Stimulated activated CD8-positive, alpha-beta memory T cell treated with anti-CD3 and anti-CD28 coated beads, Interleukin-12 subunit alpha, Interleukin-12 subunit beta, amount 100 ng/mL, for 4 hours (primary cell): ENCODE results near the gene MAD1L1.
"Not testable (repeated sequence)": the region's sequence is repeated elsewhere in the genome, so short reads cannot be mapped to it uniquely, and the experiment has no call there.

Experiments used
- DNase-seq: peaks from one replicate; pipeline ENCODE4 v3.0.0-alpha.2; 2020; ENCODE audit warnings: low read depth

The MAD1L1 gene

GRCh38 chr7:2173189-2173827 is 59.4 kb downstream of the MAD1L1 start:
- no peak for DNase-seq

DNA sequence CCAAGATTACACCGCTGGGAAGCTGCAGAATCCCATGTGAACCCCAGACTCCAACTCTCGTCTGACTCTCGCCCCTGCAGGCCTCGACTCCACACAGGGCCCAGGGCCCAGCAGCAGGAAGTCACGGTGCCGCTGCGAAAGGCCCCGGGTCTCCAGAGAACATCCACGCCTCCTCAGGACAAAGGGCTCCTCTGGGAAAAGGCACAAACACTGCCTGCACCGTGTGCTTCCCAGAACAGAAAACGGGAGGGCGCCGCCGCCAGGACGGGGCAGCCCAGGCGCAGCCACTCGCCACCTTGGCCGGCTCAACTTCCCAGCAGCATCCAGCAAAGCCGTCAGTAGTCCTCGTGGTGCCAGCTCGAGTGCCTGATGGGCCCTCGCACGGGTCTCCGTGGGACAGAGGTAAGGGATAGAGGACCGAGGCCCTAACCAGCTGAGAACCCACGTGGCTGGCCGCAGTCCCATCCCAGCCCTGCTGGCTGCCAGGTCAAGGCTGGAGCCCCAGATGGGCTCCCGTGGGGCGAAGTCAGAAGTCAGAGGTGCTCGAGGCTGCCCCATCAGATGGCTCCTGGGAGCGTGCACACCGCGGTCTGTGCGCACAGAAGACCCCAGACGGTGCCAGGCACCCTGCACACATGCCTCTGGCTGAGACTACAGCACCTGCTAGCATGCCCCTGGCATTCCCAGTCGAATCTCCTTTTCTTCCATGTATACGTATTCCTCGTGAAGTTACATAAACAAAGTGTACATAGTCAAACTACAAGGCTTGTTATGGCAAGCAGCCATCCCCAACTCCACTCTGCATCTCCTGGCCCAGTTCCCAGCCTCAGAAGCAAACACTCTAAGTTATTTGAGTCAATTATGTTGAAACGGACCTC is 60.2 kb downstream of the MAD1L1 start:
- DNase-seq = no peak

DNA sequence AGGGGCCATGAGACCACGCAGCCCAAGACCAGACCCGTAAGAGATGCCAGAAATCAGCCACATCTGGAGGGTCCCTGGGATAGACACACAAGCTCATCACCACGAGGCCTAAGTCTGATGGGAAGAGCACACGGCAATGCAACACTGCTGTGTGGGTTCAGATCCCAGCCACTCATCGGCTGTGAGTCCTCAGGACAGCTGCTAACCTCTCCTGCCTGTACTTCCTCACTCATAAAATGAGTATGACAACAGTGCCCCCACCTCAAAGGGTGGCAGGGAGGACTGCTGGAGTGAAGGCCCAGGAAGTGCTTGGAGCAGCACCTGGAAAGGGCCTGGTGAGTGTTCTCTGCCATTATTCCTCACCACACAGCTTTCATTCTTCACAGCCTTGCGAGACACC is 60.9 kb downstream of the MAD1L1 start:
- no peak for DNase-seq

- DNase-seq = no peak
Measured at GRCh38 chr7:2170576-2171521, 61.9 kb downstream of the MAD1L1 start.

- DNase-seq = no peak
Measured at GRCh38 chr7:2169923-2170575, 62.7 kb downstream of the MAD1L1 start.

DNA sequence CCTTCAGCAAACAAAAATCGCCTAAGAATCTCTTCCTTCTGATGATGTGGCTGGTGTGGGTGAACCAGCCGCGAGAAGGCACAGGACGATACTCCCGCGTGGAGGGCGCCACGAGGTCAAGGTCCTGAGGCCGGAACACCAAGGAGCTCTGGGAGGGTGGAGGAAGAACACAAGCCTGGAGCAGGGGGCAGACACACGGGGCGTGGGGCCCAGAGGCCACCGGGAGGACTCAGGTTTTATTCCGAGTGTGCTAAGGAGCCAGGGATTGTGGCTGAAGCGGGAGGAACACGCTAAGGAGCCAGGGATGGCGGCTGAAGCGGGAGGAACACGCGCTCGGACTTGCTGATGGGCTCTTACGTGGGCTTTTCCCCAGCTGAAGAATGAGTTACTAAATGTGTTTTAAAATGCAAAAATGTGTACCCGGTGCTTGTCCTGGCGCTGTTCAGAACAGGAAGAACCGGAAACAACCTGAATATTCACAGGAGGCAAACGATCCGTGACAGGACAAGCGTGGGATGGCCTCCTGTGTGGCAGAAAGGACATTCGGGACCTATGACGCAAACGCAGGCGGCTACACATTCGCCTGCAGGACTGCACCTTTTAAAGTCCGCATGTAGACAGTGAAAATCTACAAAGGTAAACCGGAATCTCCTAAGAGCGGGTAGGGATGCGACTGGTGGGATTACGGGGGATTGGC is 64.0 kb downstream of the MAD1L1 start:
- DNase-seq = no peak

- DNase-seq = no peak
Measured at GRCh38 chr7:2166625-2167280, 66.0 kb downstream of the MAD1L1 start.

DNA sequence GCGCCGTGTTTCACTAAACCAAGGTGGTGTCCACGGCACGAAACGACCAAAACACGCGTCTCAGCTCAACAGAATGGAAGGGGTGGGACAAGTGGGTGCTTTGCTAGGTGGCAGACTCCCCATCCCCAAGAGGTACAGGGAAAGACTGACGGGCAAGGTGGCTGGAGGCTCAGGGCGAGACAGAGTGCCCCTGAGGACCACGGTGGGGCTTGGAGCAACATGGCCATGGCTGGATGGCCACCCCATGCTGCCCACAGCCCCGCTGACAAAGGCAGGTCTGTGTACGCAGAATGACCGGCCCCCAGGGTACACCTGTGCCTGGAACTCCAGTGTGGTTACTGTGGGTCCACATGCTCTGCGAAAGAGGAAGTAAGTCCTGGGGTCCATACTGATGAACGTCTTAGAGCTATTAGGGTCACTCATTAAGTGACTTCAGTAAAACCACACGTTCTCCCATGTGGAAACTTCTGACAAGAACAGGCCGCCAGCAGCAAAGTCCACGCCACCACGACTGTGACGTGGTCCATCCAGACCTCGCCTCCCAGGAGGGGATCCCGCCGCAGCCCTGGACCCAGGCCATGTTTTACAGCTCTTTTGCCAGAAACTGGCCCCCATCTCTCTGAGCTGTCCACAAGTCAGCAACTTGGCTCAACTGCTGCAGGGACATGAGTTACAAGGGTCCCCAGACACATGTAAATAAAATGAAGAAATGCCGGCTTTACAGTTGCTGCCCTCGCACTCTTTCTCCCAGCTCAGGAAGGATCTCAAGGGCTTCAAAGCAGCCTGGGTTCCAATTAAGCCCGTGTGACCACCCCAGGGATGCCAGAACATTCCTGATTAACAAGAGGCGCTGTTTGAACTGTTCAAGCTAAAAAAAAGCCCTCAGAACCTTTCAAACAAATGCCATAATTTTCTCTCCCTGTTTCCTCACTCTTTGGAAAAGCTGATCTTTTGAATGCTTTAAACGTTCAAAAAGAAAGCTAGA is 66.8 kb downstream of the MAD1L1 start:
- no peak for DNase-seq

DNA sequence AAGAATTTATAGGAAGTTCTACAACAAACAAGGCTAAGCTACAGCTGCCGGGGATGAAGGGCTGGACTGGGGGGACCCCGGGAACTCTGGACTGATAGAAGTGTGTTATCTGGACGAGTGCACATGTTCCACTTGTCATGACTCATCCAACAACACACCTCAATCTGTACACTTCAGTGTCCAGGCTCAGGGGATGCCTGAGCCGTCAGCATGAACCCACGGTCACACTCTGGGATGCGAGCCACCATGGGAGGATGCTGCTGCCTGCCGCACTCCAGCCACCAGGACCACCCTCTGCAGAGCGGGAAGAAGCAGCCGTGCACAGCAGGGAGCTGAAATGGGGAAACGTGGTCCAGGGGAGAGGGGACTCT is 67.5 kb downstream of the MAD1L1 start:
- DNase-seq = no peak

DNA sequence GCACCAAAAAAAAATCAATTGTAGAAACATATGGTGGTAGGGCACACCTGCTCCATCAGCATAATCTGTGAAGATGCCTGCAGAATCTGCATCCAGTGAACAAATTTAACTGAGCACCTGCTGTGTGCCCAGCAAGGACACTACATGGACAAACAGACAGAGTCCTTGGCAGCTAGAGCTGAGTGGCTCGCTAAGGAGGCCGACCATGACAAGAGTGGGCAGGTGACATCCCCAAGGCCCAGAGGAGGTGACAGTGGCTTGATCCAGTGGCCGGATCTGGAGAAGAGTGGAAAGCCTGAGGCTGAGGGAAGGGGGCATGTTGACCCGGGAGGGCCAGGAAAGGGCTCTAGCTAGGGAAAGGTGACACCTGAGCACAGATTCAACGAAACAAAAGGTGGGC is 68.1 kb downstream of the MAD1L1 start:
- DNase-seq = no peak

GRCh38 chr7:2163600-2164555 is 68.9 kb downstream of the MAD1L1 start:
- DNase-seq = no peak

DNA sequence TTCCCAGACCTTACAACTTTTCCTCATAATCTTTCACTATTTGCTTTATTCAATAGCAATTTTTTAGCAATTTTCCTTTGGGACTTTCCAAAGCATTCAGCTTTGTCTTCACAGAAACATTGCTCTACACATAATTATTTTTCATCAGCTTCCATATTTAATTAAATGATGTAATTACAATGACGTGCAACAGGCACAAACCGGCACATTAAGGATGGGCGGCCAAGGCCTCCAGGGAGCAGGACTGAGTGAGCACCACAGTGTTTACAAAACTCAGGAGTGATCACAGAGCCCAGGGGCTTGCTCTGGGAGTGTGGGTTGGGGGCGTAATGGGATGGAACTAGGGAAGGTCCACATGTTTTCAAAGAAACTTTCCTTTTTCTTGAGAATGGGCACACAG is 69.8 kb downstream of the MAD1L1 start:
- no peak for DNase-seq

DNA sequence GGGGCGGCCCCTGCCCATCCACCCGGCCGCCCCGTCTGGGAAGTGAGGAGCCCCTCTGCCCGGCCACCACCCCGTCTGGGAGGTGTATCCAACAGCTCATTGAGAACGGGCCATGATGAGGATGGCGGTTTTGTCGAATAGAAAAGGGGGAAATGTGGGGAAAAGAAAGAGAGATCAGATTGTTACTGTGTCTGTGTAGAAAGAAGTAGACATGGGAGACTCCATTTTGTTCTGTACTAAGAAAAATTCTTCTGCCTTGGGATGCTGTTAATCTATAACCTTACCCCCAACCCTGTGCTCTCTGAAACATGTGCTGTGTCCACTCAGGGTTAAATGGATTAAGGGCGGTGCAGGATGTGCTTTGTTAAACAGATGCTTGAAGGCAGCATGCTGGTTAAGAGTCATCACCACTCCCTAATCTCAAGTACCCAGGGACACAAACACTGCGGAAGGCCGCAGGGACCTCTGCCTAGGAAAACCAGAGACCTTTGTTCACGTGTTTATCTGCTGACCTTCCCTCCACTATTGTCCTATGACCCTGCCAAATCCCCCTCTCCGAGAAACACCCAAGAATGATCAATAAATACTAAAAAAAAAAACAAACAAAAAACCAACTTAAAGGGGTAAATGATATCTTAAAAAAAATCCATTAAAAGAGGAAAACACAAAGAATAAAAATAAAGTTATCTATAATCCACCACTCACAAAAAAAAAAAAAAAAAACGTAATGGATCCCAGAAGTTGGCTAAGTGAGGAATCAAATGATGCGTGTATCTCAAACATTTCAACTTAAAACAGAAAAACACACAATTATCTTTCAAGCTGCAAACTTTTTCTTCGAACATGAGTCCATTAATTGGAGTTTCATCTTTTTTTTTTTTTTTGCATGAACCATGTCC is 70.5 kb downstream of the MAD1L1 start:
- DNase-seq = not testable (repeated sequence)

- no peak for DNase-seq
Measured at GRCh38 chr7:2159176-2159520, 73.6 kb downstream of the MAD1L1 start.

DNA sequence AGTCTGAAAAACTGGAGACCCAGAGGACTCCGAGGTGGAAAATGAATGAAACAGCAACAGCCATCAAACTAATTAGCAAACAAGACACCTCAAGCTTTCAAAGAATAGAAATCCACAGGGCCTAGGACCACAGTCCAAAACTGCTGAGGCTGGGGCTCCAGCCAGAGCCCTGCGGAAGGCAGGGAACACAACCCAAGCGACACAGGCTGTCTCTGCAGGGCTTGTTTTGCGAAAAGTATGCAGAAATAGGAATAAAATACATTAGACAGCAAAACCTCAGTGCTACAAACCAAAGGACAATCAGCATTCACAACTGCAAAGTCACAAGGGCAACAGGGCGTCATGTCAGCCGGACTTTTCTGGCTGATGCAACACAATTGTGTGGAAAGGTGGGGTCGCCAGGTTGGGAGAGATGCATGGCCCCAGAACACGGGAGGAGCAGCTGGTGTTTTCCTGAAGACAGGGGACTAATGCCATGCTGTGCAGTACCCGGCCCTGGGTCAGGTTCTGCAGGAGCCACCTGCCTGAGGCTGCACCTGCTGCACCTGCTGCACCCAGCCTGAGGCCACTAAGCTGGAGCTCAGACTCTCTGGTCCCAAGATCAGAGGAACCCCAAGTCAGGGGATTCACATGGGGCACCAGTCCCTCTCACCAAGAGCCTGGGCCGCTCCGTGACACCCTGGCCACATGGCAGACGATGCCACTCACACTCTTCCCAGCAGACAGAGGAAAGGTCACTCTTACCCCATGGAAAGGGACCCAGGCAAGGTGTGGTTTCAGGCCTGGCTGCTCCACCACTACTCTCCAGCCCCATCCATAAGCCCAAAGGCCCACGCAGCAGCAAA is 74.2 kb downstream of the MAD1L1 start:
- DNase-seq = no peak

GRCh38 chr7:2157473-2158279 is 75.1 kb downstream of the MAD1L1 start:
- DNase-seq = no peak
